IMR-90 (cell line): ENCODE measurements around the gene GPR15LG.

Experiments used
- BHLHE40 ChIP-seq: fragments of 150-350 bp; IDR thresholded peaks from 2 replicates; pipeline ENCODE4 v1.6.1; 2016; ENCODE audit warnings: mild to moderate bottlenecking, low read depth, low read length
- CEBPB ChIP-seq: IDR thresholded peaks from 2 replicates; pipeline ENCODE4 v1.6.1; 2012; ENCODE audit warnings: low read depth, low read length, improper control_type of control experiment
- POLR2A ChIP-seq: IDR thresholded peaks from 2 replicates; pipeline ENCODE4 v1.6.1; 2012; ENCODE audit warnings: mild to moderate bottlenecking, low read depth, low read length
- RAD21 ChIP-seq: IDR thresholded peaks from 2 replicates; pipeline ENCODE4 v1.6.1; 2012; ENCODE audit warnings: low read length, improper control_type of control experiment
- RCOR1 ChIP-seq: IDR thresholded peaks from 2 replicates; pipeline ENCODE4 v1.6.1; 2012; ENCODE audit warnings: mild to moderate bottlenecking, low read length, improper control_type of control experiment; ENCODE audit not compliant: insufficient replicate concordance
- SMC3 ChIP-seq: fragments of 150-350 bp; IDR thresholded peaks from 2 replicates; pipeline ENCODE4 v1.6.1; 2016; ENCODE audit warnings: low read depth, mild to moderate bottlenecking, antibody characterized with exemption, low read length, moderate library complexity
- TF ChIP-seq, protein P1 (sequence below): conservative IDR thresholded peaks from 2 replicates; pipeline ENCODE4 v1.5.1; 2012; ENCODE audit warnings: mild to moderate bottlenecking, low read depth, low read length, improper control_type of control experiment
- TF ChIP-seq, protein P2 (sequence below): fragments of 150-350 bp; IDR thresholded peaks from 2 replicates; pipeline ENCODE4 v1.6.1; 2016; ENCODE audit warnings: low read depth, mild to moderate bottlenecking, low read length, moderate library complexity, borderline replicate concordance

DNA sequence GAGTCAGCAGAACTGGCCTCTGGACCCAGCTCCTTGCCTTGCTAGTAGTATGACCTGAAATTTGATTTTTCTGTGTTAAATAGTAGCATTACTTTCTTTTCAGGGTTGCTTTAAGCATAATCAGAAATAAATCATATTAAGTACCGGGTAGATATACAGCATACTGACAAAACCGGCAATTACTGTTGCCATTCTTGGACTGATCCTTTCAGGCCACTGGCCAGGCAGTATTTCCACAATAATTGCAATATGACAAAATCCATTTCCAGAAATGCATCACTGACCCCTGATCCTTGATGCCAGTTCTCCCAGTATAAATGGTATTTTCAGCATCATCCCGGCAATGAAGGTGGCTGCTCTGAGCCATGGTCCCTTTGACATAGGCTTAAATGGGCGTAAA, 60.9 kb downstream of the GPR15LG start:
- TF ChIP-seq, protein P1, sequence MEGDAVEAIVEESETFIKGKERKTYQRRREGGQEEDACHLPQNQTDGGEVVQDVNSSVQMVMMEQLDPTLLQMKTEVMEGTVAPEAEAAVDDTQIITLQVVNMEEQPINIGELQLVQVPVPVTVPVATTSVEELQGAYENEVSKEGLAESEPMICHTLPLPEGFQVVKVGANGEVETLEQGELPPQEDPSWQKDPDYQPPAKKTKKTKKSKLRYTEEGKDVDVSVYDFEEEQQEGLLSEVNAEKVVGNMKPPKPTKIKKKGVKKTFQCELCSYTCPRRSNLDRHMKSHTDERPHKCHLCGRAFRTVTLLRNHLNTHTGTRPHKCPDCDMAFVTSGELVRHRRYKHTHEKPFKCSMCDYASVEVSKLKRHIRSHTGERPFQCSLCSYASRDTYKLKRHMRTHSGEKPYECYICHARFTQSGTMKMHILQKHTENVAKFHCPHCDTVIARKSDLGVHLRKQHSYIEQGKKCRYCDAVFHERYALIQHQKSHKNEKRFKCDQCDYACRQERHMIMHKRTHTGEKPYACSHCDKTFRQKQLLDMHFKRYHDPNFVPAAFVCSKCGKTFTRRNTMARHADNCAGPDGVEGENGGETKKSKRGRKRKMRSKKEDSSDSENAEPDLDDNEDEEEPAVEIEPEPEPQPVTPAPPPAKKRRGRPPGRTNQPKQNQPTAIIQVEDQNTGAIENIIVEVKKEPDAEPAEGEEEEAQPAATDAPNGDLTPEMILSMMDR, result no peak
- TF ChIP-seq RAD21, result no peak
- TF ChIP-seq POLR2A, result no peak
- TF ChIP-seq RCOR1, result no peak
- TF ChIP-seq, protein P2, sequence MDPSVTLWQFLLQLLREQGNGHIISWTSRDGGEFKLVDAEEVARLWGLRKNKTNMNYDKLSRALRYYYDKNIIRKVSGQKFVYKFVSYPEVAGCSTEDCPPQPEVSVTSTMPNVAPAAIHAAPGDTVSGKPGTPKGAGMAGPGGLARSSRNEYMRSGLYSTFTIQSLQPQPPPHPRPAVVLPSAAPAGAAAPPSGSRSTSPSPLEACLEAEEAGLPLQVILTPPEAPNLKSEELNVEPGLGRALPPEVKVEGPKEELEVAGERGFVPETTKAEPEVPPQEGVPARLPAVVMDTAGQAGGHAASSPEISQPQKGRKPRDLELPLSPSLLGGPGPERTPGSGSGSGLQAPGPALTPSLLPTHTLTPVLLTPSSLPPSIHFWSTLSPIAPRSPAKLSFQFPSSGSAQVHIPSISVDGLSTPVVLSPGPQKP, result no peak
- no peak for TF ChIP-seq CEBPB
- no peak for TF ChIP-seq SMC3
- no peak for TF ChIP-seq BHLHE40
